ENCODE results near the gene LRRC34. TPM values are rescaled to one million over a fixed set of nuclear protein-coding genes. Genes with fewer than 3 reads are reported as not detected.

The LRRC34 gene
- total RNA-seq, 1 donor from 2014 or later = 0.35 TPM

DNA sequence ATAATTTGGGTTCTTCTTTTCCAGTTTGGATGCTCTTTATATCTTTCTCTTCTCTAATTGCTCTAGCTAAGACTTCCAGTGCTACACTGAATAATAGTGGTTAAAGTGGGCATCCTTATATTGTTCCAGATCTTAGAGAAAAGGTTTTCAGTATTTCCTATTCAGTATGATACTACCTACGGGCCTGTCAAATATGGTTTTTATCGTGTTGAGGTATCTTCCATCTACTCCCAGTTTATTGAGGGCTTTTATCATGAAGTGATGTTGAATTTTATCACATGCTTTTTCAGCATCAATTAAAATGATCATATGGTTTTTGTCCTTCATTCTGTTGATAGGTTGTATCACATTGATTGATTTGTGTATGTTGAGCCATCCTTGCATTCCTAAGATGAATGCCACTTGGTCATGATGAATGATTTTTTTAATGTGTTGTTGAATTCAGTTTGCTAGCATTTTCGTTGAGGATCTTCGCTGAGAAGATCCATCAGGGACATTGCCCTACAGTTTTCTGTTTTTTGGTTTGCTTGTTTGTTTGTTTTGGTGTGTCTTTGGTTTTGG is 3.0 kb upstream of the LRRC34 start:
- DNase-seq (ENCODE audit: low spot score) = no peak
- ATAC-seq = no peak

DNA sequence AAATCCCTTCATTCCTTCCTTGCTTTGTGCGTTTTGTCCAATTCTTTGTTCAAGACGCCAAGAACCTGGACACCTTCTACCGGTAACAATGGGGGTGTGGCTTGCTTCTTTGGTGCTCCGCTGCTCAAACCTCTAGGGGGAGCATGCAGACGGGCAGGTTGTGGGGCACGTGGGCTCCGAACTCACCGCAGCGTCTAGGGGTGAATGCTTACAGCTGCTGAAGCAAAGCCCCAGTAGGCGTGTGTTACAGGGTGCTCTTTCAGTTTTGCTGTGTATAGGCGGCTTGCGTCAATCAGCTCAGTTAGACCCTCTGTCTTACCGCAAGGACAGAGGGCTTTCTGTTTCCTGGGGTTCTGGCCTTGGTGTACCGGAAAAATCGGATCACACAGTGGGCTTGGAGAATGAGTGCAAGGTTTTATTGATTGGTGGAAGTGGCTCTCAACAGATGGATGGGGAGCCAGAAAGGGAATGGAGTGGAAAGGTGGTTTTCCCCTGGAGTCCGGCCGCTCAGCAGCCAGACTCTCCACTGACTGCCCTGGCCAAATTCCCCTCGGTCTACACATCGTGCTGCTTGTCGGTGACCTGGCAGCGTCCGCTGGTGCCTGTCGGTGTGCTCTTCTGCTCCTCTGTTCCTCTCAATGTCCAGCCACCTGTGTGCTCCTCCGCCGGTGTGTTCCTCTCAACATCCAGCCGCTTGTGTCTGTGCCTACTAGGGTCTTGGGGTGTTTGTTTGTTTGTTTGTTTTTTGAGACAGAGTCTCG is 1.2 kb upstream of the LRRC34 start:
- DNase-seq (ENCODE audit: low spot score) = no peak
- ATAC-seq = peak; percentile 41

DNA sequence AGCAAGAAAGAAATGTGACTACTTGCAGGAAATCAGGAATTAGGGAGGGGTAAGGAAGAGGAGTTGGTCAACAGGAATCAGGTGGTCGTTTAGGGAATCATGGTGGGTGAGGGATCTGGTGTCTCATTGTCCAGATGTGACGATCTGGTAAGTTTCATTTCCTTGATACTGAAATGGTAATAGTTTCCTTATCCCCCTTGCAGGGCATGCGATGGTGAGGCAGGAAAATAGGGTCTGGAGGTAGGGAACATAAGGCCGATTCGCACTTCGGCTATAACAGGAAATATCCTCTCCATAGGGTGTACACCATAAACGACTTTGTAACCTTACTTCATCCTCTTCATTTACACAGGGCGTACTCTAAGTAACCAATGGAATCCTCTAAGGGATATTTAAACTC is 574 bp upstream of the LRRC34 start:
- ATAC-seq (no peak), DNase-seq (ENCODE audit: low spot score) (no peak)

DNA sequence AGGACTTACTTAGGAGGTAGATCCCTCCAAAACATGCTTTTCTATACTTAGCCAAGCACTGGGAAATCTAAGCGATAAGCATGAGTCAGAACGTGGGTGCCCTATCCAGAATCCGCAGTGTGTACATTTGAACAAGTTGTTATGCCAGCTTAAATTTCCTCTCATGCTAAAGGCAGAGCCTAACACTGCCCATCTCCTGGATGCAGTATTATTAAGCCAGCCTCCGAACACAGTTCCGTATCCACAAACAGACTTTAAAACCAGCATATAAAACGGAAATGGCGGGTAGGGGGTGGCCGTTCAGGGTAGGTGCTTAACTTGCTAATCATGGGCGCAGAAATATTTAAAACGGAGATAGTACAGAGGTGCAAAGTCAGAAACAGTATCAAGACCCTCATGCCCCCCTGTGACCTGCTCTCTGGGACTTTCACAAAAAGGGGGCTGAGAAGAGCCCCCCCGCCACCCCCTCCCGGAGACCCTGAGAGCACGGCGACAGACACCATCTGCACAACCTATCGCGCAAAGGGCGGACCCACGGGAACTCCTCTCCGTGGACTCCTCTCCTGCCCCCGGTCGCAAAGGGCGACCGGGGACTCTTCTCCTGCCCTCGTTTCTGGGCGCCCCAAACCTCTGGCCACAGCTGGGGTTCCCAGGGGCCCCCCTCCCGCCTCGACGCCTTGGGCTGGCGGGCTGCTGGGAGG is 923 bp downstream of the LRRC34 start:
- DNase-seq (ENCODE audit: low spot score) = no peak

DNA sequence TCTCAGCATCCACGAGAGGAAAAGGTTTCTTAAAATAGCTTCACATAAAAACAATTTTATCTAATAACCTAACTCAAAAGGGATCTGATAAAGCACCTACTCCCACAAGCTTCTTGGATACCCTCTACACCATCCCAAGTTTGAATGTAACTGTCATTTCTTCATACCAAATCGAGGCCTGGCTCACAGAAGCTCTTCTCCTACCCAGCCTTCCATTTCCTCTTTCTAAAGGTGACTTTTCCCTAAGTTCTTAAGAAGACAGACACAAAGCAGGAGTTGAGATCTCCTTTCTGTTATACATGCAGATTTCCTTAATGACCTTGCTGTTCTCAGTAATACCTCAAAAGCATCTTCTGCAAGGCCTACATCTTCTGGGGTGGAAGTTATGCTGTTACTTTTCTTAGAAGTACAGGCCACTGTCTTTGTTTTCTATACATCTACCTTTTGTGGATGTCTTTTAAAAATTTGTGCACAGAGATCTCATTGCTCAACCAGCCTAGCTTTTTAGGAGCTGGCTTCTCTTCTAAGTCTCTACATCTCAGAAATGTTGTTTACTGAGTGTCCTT is 3.4 kb downstream of the LRRC34 start:
- DNase-seq (ENCODE audit: low spot score) (no peak), ATAC-seq (no peak)

More for the DNA sequence above, 923 bp downstream of the LRRC34 start:
- ATAC-seq = peak; percentile 24

DNA sequence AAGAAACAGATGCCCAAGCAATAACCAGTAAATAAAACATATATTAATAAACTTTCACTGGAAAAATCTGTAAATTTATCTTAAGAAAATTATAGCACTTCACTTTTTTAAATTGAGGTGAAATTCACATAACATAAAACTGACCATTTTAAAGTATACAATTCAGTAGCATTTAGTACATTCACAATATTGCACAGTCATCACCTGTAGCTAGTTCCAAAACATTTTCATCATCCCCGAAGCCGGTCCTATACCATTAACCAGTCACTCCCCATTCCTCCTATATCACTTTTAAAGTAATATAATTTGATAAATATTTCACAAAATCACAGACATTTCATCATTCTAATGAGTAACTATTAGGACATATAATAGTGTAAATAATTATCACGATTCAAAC is 8.0 kb downstream of the LRRC34 start:
- no peak for ATAC-seq
- DNase-seq (ENCODE audit: low spot score) = no peak

DNA sequence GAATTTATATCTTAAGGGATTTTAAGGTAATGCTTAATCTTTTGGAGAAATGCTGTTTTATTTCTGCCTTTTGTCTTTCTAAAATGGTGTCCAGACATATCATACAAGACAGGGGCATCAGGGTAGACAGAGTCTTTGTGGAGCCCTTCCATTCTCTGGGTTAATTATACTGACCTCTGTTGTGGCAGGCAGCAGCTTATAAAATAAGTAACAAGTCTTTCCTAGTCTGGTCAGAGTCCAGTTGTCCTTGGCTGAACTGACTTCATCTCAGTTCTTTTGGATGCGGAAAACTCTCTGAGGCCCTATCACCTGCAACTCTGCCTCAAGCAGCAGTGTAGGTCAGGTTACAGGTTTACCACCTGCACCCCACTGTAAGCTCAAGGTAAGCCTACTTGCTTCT is 20.3 kb downstream of the LRRC34 start:
- no peak for ATAC-seq
- DNase-seq (ENCODE audit: low spot score) = no peak

DNA sequence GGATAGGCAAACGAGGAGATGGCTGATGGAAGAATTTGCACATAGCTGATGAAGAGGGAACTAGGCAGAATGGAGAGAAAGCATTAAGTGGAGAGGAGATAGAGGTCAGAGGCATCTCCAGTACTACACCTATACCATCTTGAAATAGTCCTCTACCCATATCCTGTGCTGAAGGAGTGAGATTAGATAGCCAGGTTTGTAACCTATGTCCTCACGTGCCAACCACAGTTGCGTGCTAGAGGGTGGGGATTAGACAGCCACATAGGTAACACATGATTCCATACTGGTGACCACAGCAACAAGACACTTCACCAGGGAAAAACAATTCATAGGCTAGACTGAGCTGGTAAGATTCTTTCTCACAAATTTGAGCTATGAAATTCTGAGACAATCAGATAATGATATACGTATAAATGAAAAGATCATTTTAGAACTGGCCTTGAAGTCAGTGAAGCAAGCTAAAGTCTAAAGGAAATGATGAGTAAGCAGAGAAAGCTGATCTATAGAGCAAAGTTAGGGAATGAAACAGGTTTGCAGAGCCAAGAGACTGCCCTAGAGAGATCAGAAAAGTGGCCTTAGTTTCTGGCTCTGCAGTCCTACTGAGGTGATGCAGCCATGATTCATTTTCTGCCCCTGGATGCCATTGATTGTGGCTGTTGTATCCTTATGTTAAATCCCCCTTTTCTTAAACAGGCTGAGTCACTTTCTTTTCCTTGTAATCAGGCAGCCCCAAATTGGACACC is 21.8 kb downstream of the LRRC34 start:
- DNase-seq (ENCODE audit: low spot score) = no peak

DNA sequence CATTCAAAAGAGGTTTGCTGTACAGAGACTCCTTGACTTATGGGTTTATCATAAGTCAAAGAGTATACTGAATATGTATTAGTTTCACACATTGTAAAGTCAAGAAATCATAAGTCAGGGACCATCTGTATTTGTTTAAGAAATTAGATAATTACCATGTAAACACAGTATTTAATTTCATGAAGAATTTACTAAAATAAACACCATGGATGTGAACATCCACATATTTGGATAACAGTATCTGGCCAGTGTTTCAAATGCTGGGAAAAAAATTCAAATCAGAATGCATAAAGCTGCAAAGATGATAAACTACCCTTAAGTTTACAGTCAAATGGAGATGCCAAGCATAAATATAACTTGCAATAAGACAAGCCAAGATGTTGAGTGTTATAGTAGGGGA is 22.5 kb downstream of the LRRC34 start:
- ATAC-seq = no peak
- no peak for DNase-seq (ENCODE audit: low spot score)

More for the DNA sequence above, 21.8 kb downstream of the LRRC34 start:
- no peak for ATAC-seq

DNA sequence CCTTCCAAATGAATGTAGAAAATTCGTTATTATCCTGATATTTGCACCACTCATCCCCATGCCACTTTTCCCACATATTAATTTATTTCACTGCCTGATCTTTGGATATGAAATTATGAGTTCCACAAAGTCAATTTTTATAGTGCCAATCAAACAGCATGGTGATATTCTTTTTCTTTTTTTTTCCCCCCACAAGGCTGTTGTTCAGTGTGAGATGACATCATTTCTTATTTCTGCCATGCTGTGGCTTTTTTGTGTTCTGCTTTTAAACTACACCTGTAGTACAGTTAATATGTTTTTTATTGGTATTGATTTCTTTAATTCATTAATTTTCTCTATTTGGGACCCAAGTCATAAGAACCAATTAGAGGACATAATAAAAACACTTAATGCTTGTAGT is 24.9 kb downstream of the LRRC34 start:
- DNase-seq (ENCODE audit: low spot score) = no peak
- no peak for ATAC-seq

DNA sequence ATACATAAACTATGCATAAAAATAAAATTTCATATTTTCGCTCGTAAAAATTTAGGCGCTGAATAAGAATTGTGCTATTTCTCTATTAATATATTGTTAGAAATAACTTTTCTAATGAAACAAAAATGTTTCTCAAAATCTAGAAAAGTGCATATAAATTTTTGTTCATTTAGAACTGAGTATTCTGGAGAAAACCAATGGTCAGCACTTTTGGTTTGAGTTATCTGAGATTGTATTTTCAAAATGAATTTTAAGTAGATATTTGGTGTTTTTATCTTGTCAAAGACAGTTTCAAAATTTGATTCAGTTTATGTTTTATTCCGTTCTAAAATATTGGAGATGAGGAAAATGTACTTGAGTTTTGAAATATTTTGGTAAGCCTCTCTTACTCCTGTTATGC is 25.6 kb downstream of the LRRC34 start:
- DNase-seq (ENCODE audit: low spot score) (no peak), ATAC-seq (no peak)

DNA sequence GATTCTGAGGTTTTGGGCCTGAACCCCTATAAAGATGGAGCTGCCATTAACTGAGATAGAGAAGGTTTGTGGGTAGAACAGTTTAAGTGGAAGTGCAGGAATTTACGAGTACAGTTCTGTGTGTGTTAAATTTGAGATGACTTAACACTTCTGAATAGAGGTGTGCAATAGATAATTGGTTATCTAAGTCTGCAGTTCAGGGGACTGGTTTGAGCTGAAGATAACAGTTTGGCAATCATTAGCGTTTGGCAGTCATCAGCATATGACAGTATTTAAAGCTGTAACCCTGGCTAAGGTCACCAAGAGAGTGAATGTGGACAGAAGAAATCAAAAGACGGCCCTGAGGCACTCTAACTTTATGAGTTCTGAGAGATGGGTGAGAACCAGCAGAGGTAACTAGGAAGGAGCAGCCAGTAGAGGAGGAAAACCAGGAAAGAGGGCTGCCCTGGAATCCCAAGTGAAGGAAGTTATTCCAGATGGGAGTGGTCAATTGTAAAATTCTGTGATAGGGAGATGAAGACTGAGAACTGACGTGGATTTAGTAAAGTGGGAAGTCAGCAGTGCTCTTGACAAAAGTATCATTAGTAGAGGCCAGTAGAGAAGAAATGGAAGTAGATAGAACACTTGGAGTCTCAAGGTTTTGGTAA is 31.4 kb downstream of the LRRC34 start:
- DNase-seq (ENCODE audit: low spot score) = no peak
- no peak for ATAC-seq

DNA sequence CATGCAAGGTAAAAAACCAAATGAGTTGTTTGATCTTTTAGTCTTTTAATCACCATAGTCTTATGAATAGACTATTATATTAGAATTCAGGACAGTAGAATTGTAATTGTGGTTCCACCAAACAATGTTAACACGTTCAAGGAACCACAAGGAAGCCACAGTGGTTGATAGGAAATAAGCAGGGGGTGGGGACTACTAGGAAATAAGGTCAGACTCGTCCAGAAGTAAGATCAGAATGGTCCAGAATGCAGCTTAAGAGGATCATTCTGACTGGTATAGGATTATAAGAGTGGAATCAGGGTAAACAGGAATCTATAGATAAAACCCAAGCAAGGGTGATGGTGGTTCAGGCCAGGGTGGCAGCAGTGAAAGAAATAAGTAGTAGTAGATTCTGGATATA is 32.0 kb downstream of the LRRC34 start:
- no peak for DNase-seq (ENCODE audit: low spot score)
- ATAC-seq = no peak

DNA sequence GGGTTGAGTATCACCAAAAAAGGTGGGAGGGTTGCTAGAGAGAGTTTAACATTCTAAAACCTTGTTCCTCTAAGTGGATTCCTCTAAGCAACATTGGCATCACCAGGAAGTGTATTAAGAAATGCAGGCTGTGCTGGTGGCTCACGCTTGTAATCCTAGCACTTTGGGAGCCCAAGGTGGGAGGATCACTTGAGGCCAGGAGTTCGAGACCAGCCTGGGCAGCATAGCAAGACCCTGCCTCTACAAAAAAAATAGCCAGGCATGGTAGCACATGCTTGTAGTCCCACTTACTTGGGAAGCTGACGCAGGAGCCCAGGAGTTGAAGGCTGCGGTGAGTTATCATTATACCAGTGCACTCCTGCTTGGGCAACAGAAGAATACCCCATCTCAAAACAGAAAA is 34.9 kb downstream of the LRRC34 start:
- no peak for ATAC-seq

DNA sequence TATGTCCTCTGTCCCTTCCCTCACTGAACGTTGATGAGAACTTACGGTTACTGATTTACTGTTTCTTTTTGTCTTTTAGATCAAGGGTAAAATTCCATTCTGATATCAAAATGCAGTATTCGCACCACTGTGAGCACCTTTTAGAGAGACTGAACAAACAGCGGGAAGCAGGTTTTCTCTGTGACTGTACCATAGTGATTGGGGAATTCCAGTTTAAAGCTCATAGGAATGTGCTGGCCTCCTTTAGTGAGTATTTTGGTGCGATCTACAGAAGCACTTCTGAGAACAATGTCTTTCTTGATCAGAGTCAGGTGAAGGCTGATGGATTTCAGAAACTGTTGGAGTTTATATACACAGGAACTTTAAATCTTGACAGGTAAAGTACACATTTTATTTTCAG is 38.5 kb downstream of the LRRC34 start:
- DNase-seq (ENCODE audit: low spot score) = no peak
- ATAC-seq = no peak

More for the DNA sequence above, 34.9 kb downstream of the LRRC34 start:
- no peak for DNase-seq (ENCODE audit: low spot score)

DNA sequence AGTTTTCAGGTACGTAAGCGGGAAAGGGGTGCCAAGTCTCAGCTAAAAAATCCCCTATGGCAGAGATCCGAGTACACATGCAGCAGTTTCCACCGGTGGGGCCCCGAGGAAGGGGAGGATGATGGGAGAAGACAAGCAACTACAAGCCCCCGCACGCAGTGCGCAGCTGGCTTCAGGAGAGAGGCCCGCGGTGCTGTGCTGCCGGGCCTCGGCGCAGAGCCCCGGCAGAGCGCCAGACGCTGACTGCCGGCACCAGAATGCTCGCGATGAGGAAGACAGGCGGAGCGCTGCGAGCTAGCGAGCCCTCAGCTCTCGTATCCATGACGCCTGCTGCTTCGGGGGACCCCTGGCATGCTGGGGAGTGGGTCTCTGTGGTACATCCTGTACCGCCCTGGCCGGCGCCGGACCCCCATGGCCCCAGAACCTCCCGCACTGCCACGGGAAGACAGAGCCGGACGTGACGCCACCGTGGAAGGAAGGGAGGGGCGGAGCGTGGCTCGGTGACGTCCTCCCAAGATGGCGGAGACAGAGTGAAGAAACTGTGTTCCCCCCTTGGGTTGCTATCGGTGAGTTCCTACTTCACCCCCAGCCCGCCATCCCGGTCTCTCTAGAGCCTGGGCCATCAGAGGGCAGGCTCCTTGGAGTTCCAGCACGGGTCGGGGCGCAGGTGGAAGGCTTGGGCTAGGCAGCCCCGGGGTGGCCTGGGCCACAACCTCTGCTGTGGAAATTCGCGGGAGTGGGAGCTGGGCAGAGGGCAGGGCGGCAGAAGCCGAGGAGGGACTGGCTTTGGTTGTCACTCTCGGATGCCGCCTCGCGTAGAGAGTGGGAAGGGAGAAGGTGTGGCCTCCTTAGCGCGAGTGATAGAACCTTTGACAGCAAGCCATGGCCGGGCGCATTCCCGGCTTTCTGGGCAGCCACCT is 39.5 kb downstream of the LRRC34 start, which contains the start of gene MYNN:
Gene MYNN, plus strand, starts transcription at position 500 of the 920 bp plus-strand sequence. CDS start 900 bp downstream, outside the sequence.
- ATAC-seq (peak; percentile 87), DNase-seq (ENCODE audit: low spot score) (peak; percentile 93)

DNA sequence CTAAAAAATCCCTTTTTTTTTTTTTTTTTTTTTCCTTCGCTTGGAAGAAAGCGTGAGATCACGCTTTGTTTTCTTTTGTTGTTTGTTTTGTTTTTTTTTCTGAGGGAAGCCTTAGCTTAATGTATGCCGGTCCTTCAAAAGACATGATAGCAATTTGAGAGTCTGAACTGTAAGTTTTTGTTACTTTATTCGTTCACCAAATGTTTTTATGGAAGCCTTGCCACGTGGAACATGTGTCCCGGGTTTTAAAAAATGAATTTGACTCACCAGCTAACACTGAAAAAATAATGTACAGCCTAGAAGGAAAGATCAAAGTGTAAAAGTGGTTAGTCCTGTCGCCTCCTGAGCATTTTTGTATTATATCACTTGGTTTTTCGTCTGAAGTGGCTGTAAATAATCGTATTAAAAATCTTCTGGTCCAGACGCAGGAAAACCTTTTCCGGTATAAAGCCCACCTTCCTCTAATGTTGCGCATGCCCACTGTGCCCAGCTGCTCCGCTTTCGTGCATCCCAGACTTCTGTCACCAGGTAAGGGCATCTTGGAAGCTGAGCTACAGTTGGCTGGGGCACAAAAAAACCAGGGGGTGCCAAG is 40.3 kb downstream of the LRRC34 start:
- DNase-seq (ENCODE audit: low spot score) = peak; percentile 79
- peak; percentile 53 for ATAC-seq

DNA sequence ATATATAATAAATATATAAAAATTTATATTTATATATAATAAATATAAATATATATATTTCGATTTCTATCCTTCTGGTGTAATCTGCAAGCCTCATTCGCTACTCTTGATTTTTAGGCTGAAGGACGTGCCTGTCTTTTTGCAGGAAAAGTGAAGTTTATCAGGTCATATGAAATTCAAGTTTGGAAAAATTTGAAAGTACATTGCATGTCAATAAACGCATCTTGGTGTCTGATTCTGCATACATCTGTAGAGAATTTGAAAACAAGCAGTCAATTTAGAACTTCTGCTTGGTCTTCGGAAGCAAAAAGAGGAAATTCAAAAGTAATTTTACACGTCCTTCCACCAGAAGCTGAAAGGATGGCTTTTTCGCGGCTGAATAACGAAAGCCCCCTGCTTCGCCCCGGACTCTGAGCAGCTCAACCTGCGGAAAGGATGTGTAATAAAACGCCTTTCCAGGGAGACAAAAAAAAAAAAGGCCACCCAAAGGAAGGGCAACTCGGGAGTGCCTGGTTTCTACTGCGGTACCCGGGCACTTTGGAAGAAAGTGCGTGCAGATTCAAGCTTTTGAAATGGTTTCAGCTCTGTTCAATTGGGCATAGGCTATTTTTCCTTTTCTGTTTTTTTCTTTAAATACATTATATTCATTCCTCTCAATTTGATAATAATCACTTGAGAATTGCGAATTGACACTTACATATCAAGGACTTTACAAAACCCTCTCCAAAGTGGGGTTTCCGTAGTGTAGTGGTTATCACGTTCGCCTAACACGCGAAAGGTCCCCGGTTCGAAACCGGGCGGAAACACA is 41.0 kb downstream of the LRRC34 start:
- peak; percentile 56 for DNase-seq (ENCODE audit: low spot score)

More for the DNA sequence above, 41.0 kb downstream of the LRRC34 start:
- peak; percentile 17 for ATAC-seq

All from left lobe of liver (tissue), 2 donors.